Type B pancreatic cell (in vitro differentiated cells): ENCODE results near the gene TNP1. TPM values are rescaled to one million over a fixed set of nuclear protein-coding genes. Genes with fewer than 3 reads are reported as not detected.

ENCODE experiments used
- DNase-seq: peaks from one replicate; pipeline ENCODE4 v3.0.0; 2021; ENCODE audit warnings: mixed read lengths; ENCODE audit not compliant: unreplicated experiment; ENCODE audit errors: extremely low spot score
- H3K27ac Mint-ChIP-seq: 2 replicates; pipeline ENCODE4 v1.8.0; 2021; ENCODE audit warnings: mild to moderate bottlenecking, mixed read lengths
- H3K27me3 Mint-ChIP-seq: 2 replicates; pipeline ENCODE4 v1.8.0; 2021; ENCODE audit warnings: mixed read lengths
- H3K36me3 Mint-ChIP-seq: 2 replicates; pipeline ENCODE4 v1.8.0; 2021; ENCODE audit warnings: mixed read lengths
- H3K4me1 Mint-ChIP-seq: one replicate; pipeline ENCODE4 v1.8.0; 2021; ENCODE audit warnings: mixed read lengths; ENCODE audit not compliant: unreplicated experiment
- H3K4me3 Mint-ChIP-seq: 2 replicates; pipeline ENCODE4 v1.8.0; 2021; ENCODE audit warnings: mild to moderate bottlenecking, mixed read lengths
- H3K9me3 Mint-ChIP-seq: 2 replicates; pipeline ENCODE4 v1.8.0; 2021; ENCODE audit warnings: mixed read lengths
- total RNA-seq: library from RNA; stranded (reverse); gene quantifications from 2 replicates; pipeline ENCODE4 v1.2.1, GENCODE V29; 2021; ENCODE audit warnings: low replicate concordance
- TF ChIP-seq, protein P1 (sequence below): fragments of 200-600 bp; sonication (generic); conservative IDR thresholded peaks from 2 replicates; pipeline ENCODE4 v1.5.0; 2021; ENCODE audit warnings: antibody characterized with exemption, mild to moderate bottlenecking

The TNP1 gene
- total RNA-seq, 1 donor from 2014 or later, result not detected

DNA sequence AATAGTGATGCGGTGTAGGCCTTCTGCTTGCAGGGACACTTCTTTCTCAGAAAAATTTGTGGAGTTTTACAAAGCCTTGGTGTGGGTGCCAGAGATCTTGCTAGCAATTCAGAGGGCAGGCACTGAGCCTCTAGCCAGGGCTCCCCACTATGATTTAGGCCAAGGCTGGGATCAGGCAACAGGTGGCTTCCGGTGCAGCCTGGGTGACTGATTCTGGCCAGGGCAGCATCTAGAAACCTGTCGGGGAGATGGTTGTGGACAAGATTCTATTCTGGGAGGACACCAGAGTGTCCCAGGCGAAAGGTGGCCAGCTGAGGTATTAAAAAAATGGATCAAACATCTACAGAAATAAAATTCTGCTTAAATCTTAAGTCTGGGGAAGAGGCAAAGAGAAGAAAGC, 21.5 kb upstream of the TNP1 start:
- TF ChIP-seq, protein P1, sequence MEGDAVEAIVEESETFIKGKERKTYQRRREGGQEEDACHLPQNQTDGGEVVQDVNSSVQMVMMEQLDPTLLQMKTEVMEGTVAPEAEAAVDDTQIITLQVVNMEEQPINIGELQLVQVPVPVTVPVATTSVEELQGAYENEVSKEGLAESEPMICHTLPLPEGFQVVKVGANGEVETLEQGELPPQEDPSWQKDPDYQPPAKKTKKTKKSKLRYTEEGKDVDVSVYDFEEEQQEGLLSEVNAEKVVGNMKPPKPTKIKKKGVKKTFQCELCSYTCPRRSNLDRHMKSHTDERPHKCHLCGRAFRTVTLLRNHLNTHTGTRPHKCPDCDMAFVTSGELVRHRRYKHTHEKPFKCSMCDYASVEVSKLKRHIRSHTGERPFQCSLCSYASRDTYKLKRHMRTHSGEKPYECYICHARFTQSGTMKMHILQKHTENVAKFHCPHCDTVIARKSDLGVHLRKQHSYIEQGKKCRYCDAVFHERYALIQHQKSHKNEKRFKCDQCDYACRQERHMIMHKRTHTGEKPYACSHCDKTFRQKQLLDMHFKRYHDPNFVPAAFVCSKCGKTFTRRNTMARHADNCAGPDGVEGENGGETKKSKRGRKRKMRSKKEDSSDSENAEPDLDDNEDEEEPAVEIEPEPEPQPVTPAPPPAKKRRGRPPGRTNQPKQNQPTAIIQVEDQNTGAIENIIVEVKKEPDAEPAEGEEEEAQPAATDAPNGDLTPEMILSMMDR, result no peak
- H3K27me3 Mint-ChIP-seq, result peaks cover 3% of the 10 kb centered on the region
- H3K9me3 Mint-ChIP-seq, result peaks cover 14% of the 10 kb centered on the region
- no peak overlapping the region for H3K4me3 Mint-ChIP-seq
- H3K4me1 Mint-ChIP-seq, result peaks cover 5% of the 10 kb centered on the region
- no peak for DNase-seq
- no peak overlapping the region for H3K27ac Mint-ChIP-seq
- no peaks in the 10 kb centered on the region for H3K36me3 Mint-ChIP-seq

DNA sequence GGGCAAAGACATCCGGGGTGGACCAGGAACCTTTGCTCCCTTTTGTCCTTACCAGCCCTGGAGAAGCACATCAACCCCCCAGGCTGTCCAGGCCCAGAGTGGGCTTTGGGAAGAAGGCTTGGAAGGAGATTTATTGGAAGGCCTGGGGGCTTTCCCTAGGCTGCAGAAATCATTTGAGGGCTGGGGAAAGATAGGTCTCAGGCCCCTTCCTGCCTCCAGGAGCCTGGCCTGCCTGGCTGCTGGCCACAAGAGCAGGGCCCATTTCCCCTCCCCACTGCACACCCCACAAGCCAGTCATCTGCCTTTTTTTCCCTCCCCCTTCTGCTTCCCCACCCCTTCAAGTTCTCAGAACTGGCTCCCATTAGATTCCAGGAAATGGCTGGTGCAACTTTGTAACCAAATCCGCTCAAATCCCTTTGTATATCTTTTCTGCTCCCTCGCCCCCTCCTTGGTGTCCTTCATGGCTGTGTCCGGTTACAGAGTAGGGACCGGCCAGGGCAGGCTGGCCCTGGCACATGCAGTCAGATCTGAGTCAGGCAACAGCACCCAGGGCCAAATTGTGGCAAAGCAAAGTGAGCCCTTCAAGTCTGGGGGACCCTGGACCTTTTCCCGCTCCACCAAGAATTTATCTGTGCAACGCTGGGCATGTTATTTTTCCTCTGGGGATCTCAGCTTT, 20.8 kb upstream of the TNP1 start:
- TF ChIP-seq, protein P1, result no peak
- Mint-ChIP-seq H3K4me3 (no peak overlapping the region), H3K9me3 (peaks cover 11% of the 10 kb centered on the region), H3K4me1 (peaks cover 5% of the 10 kb centered on the region), H3K27me3 (peaks cover 3% of the 10 kb centered on the region), H3K27ac (no peak overlapping the region), H3K36me3 (no peaks in the 10 kb centered on the region)
- no peak for DNase-seq

DNA sequence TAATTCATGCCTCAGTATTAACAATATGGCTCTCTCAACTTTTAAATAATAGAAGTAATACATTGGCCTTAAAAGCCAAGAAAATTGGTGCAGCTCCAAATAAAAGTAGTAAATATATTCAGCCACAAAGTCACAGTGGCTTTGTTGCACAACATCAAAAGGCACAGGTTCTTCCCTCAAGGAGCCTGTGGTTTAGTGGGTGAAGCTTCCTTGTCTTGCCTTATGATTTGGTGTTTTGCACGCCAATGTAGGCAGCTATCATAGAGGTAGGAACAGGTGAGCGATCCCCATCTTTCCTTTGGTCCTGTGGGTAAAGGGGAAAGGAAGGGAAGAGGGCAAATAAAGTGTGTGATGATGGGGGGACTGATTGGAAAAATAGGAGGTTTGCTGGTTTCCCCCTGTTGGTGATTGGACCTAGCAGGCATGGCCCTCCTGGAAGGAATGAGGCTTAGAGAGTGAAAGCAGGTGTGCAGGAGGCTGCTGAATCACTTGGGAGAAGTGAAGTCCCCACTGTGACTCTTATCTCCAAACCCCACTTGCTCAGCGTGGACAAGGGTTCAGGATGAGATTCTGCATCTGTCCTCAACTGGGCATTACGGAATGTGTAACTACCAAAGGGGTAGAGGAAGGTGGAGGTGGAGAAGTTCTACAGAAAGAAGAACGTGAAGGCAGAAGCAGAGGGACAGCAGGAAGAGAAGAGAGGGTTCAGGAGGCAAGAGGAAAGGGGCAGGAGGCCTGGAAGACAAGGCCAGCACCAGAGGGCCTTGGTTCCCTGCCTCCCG, 20.1 kb upstream of the TNP1 start:
- no peak for DNase-seq
- no peak overlapping the region for H3K27ac Mint-ChIP-seq
- H3K9me3 Mint-ChIP-seq, result peaks cover 9% of the 10 kb centered on the region
- TF ChIP-seq, protein P1, result no peak
- H3K27me3 Mint-ChIP-seq, result peaks cover 3% of the 10 kb centered on the region
- H3K4me1 Mint-ChIP-seq, result peaks cover 5% of the 10 kb centered on the region
- H3K36me3 Mint-ChIP-seq, result no peaks in the 10 kb centered on the region
- H3K4me3 Mint-ChIP-seq, result no peak overlapping the region

DNA sequence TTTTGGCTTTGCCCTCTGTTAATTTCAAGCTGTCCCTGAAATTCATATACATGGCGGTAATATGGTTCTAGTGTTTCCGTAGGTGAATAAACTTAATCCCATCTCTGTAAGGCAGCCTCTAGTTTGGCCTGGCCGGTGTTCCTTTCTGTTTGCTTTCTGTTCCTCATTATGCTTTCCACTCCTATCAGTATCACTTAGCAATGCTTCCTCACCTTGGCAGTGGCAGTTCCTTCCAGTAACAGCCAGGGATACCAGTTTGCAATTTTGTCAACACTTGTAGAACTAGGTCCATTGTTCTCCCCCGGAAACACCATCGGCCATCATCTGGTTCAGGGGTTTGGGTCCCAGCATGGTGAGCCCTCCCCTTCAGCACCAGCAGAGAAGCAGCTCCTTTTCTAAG, 18.2 kb upstream of the TNP1 start:
- Mint-ChIP-seq H3K9me3 (peaks cover 9% of the 10 kb centered on the region), H3K27ac (no peak overlapping the region), H3K36me3 (no peaks in the 10 kb centered on the region), H3K4me1 (peaks cover 5% of the 10 kb centered on the region), H3K27me3 (peaks cover 3% of the 10 kb centered on the region), H3K4me3 (no peak overlapping the region)
- TF ChIP-seq, protein P1, result no peak
- no peak for DNase-seq

DNA sequence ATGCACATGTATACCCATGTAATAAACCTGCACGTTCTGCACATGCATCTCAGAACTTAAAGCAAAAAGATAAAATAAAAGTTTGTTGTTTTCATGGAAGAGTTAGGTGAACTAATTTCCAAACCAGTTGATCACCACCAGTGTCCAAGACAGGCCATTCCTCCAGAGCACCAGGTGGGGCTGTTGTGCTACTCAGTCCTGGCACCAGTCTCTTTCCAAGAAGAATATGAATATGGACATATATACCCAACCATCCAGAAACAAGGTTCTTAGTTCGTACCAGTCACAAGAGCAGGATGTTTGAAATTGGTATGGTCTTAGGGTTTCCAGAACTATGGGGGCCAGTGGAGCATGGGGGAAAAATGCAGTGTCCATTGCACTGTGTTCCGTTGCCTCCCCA, 17.2 kb upstream of the TNP1 start:
- peaks cover 9% of the 10 kb centered on the region for H3K9me3 Mint-ChIP-seq
- TF ChIP-seq, protein P1, result no peak
- DNase-seq, result no peak

More for the DNA sequence above, 17.2 kb upstream of the TNP1 start:
- Mint-ChIP-seq H3K27ac (no peak overlapping the region), H3K27me3 (peaks cover 3% of the 10 kb centered on the region), H3K36me3 (no peaks in the 10 kb centered on the region), H3K4me3 (no peak overlapping the region), H3K4me1 (peaks cover 5% of the 10 kb centered on the region)
